ENCODE results near the gene ARPC1A. TPM values are rescaled to one million over a fixed set of nuclear protein-coding genes. Genes with fewer than 3 reads are reported as not detected.
"Not testable (repeated sequence)": the region's sequence is repeated elsewhere in the genome, so short reads cannot be mapped to it uniquely, and the experiment has no call there.

The ARPC1A gene
- total RNA-seq, 1 donor from 2014 or later = 72.4 TPM

- Mint-ChIP-seq H3K27ac (peak overlapping the region; percentile 79), H3K4me1 (ENCODE audit: low read depth) (peaks cover 43% of the 10 kb centered on the region), H3K9me3 (no peaks in the 10 kb centered on the region), H3K36me3 (ENCODE audit: low read depth) (peaks cover 2% of the 10 kb centered on the region), H3K27me3 (ENCODE audit: insufficient read depth) (no peaks in the 10 kb centered on the region), H3K4me3 (peak overlapping the region; percentile 93)
- intact Hi-C loops (cut with micrococcal nuclease) = loop anchor here (1.0 to 5.0 kb wide), 3 partner anchors 13 to 449 kb away; partner anchors contain the start of genes SMURF1 and TRRAP
- DNase-seq (ENCODE audit: low spot score) = no peak
These were observed 697 bp downstream of the ARPC1A start for GRCh38 chr7:99326408-99326782.

- not testable (repeated sequence) for DNase-seq (ENCODE audit: low spot score); H3K9me3 Mint-ChIP-seq; H3K27me3 Mint-ChIP-seq (ENCODE audit: insufficient read depth)
- Mint-ChIP-seq H3K36me3 (ENCODE audit: low read depth) (peaks cover 20% of the 10 kb centered on the region), H3K27ac (peak overlapping the region; percentile 86), H3K4me3 (peak overlapping the region; percentile 8), H3K4me1 (ENCODE audit: low read depth) (peaks cover 53% of the 10 kb centered on the region)
- intact Hi-C loops (cut with micrococcal nuclease) = loop anchor here (2.0 kb wide), 2 partner anchors 50 to 78 kb away; partner anchors contain the start of genes BUD31 and PDAP1
These were observed 4.7 kb downstream of the ARPC1A start for GRCh38 chr7:99330314-99330961.

- H3K27me3 Mint-ChIP-seq (ENCODE audit: insufficient read depth) = no peaks in the 10 kb centered on the region
- peaks cover 21% of the 10 kb centered on the region for H3K36me3 Mint-ChIP-seq (ENCODE audit: low read depth)
- peak overlapping the region; percentile 11 for H3K4me3 Mint-ChIP-seq
- no peak for DNase-seq (ENCODE audit: low spot score)
- no peaks in the 10 kb centered on the region for H3K9me3 Mint-ChIP-seq
- intact Hi-C loops (cut with micrococcal nuclease) = loop anchor here (2.0 kb wide), 2 partner anchors 50 to 78 kb away; partner anchors contain the start of genes BUD31 and PDAP1
- peak overlapping the region; percentile 81 for H3K27ac Mint-ChIP-seq
- peaks cover 53% of the 10 kb centered on the region for H3K4me1 Mint-ChIP-seq (ENCODE audit: low read depth)
These were observed 5.3 kb downstream of the ARPC1A start for GRCh38 chr7:99331002-99331401.

- no peak for DNase-seq (ENCODE audit: low spot score)
- H3K36me3 Mint-ChIP-seq (ENCODE audit: low read depth) = peaks cover 45% of the 10 kb centered on the region
- no peaks in the 10 kb centered on the region for H3K4me1 Mint-ChIP-seq (ENCODE audit: low read depth)
- H3K27ac Mint-ChIP-seq = peak overlapping the region; percentile 31
- intact Hi-C loops (cut with micrococcal nuclease) = no loop called here
- no peak overlapping the region for H3K4me3 Mint-ChIP-seq
- H3K27me3 Mint-ChIP-seq (ENCODE audit: insufficient read depth) = no peaks in the 10 kb centered on the region
- no peaks in the 10 kb centered on the region for H3K9me3 Mint-ChIP-seq
These were observed 13.9 kb downstream of the ARPC1A start for GRCh38 chr7:99339595-99339994.

GRCh38 chr7:99340659-99341058, 15.0 kb downstream of the ARPC1A start:
- no peak for DNase-seq (ENCODE audit: low spot score)
- Mint-ChIP-seq H3K4me1 (ENCODE audit: low read depth) (no peaks in the 10 kb centered on the region), H3K9me3 (no peaks in the 10 kb centered on the region), H3K4me3 (no peak overlapping the region), H3K36me3 (ENCODE audit: low read depth) (peaks cover 42% of the 10 kb centered on the region), H3K27ac (no peak overlapping the region), H3K27me3 (ENCODE audit: insufficient read depth) (no peaks in the 10 kb centered on the region)
- intact Hi-C loops (cut with micrococcal nuclease) = no loop called here

- Mint-ChIP-seq H3K36me3 (ENCODE audit: low read depth) (peaks cover 40% of the 10 kb centered on the region), H3K9me3 (no peaks in the 10 kb centered on the region), H3K27ac (no peak overlapping the region), H3K4me3 (no peak overlapping the region), H3K4me1 (ENCODE audit: low read depth) (no peaks in the 10 kb centered on the region), H3K27me3 (ENCODE audit: insufficient read depth) (no peaks in the 10 kb centered on the region)
- intact Hi-C loops (cut with micrococcal nuclease) = no loop called here
- no peak for DNase-seq (ENCODE audit: low spot score)
These were observed 18.5 kb downstream of the ARPC1A start for GRCh38 chr7:99344061-99344647.

GRCh38 chr7:99350641-99351040, 24.9 kb downstream of the ARPC1A start:
- peaks cover 31% of the 10 kb centered on the region for H3K36me3 Mint-ChIP-seq (ENCODE audit: low read depth)
- H3K4me3 Mint-ChIP-seq; DNase-seq (ENCODE audit: low spot score); H3K27me3 Mint-ChIP-seq (ENCODE audit: insufficient read depth); H3K4me1 Mint-ChIP-seq (ENCODE audit: low read depth); H3K27ac Mint-ChIP-seq; intact Hi-C loops (cut with micrococcal nuclease); H3K9me3 Mint-ChIP-seq: not testable (repeated sequence)

GRCh38 chr7:99352247-99352646, 26.5 kb downstream of the ARPC1A start:
- no peaks in the 10 kb centered on the region for H3K27me3 Mint-ChIP-seq (ENCODE audit: insufficient read depth)
- no peaks in the 10 kb centered on the region for H3K4me1 Mint-ChIP-seq (ENCODE audit: low read depth)
- no peak for DNase-seq (ENCODE audit: low spot score)
- intact Hi-C loops (cut with micrococcal nuclease) = no loop called here
- H3K4me3 Mint-ChIP-seq = no peak overlapping the region
- no peak overlapping the region for H3K27ac Mint-ChIP-seq
- H3K9me3 Mint-ChIP-seq = no peaks in the 10 kb centered on the region
- H3K36me3 Mint-ChIP-seq (ENCODE audit: low read depth) = peaks cover 34% of the 10 kb centered on the region

GRCh38 chr7:99355098-99355497, 29.4 kb downstream of the ARPC1A start:
- no peak for DNase-seq (ENCODE audit: low spot score)
- H3K4me1 Mint-ChIP-seq (ENCODE audit: low read depth) = no peaks in the 10 kb centered on the region
- no peaks in the 10 kb centered on the region for H3K27me3 Mint-ChIP-seq (ENCODE audit: insufficient read depth)
- peaks cover 42% of the 10 kb centered on the region for H3K36me3 Mint-ChIP-seq (ENCODE audit: low read depth)
- H3K27ac Mint-ChIP-seq = no peak overlapping the region
- intact Hi-C loops (cut with micrococcal nuclease) = no loop called here
- no peaks in the 10 kb centered on the region for H3K9me3 Mint-ChIP-seq
- no peak overlapping the region for H3K4me3 Mint-ChIP-seq

GRCh38 chr7:99357701-99358490, 32.2 kb downstream of the ARPC1A start:
- Mint-ChIP-seq H3K27me3 (ENCODE audit: insufficient read depth) (no peaks in the 10 kb centered on the region), H3K9me3 (no peaks in the 10 kb centered on the region), H3K36me3 (ENCODE audit: low read depth) (peaks cover 35% of the 10 kb centered on the region), H3K27ac (no peak overlapping the region), H3K4me1 (ENCODE audit: low read depth) (no peaks in the 10 kb centered on the region), H3K4me3 (no peak overlapping the region)
- DNase-seq (ENCODE audit: low spot score) = no peak
- intact Hi-C loops (cut with micrococcal nuclease) = no loop called here

- H3K4me3 Mint-ChIP-seq; H3K27me3 Mint-ChIP-seq (ENCODE audit: insufficient read depth); DNase-seq (ENCODE audit: low spot score); H3K4me1 Mint-ChIP-seq (ENCODE audit: low read depth); H3K27ac Mint-ChIP-seq; intact Hi-C loops (cut with micrococcal nuclease); H3K9me3 Mint-ChIP-seq: not testable (repeated sequence)
- H3K36me3 Mint-ChIP-seq (ENCODE audit: low read depth) = peaks cover 38% of the 10 kb centered on the region
These were observed 32.8 kb downstream of the ARPC1A start for GRCh38 chr7:99358521-99358920.

- no peaks in the 10 kb centered on the region for H3K4me1 Mint-ChIP-seq (ENCODE audit: low read depth)
- H3K27me3 Mint-ChIP-seq (ENCODE audit: insufficient read depth) = no peaks in the 10 kb centered on the region
- intact Hi-C loops (cut with micrococcal nuclease) = no loop called here
- no peak overlapping the region for H3K27ac Mint-ChIP-seq
- no peak for DNase-seq (ENCODE audit: low spot score)
- peaks cover 42% of the 10 kb centered on the region for H3K36me3 Mint-ChIP-seq (ENCODE audit: low read depth)
- H3K4me3 Mint-ChIP-seq = no peak overlapping the region
- no peaks in the 10 kb centered on the region for H3K9me3 Mint-ChIP-seq
These were observed 33.9 kb downstream of the ARPC1A start for GRCh38 chr7:99359465-99360154.
